HCT116 (cell line): ENCODE data around the gene ATXN1. TPM values are rescaled to one million over a fixed set of nuclear protein-coding genes. Genes with fewer than 3 reads are reported as not detected.

Source experiments
- ATAC-seq: fragments of 200-7000 bp; cut with Tn5 transposase; 2 replicates; pipeline ENCODE4 v1.9.1; 2020; ENCODE audit warnings: mild to moderate bottlenecking, moderate library complexity
- BruUV-seq: library from RNA; stranded (reverse); fragments of 400-500 nt; replicated peaks from 2 replicates; lab custom pipeline; 2021; lab: Mats Ljungman, UMichigan
- CTCF ChIA-PET: fragments of 300-600 bp; sonication (Branson Sonifier 250); formaldehyde crosslinking; loops from one replicate; lab custom pipeline; 2021; ENCODE audit warnings: antibody characterized with exemption; lab: Charles Lee
- POLR2A ChIA-PET: fragments of 300-600, 350-600 bp; sonication (Branson Sonifier 250); formaldehyde crosslinking; loops from one replicate; lab custom pipeline; 2021; ENCODE audit warnings: antibody characterized with exemption; lab: Charles Lee
- RAD21 ChIA-PET, 2 experiments: fragments of 300-600 bp; sonication (Branson Sonifier 250); formaldehyde crosslinking; loops; one replicate each; lab custom pipeline; 2023; ENCODE audit warnings: low total read pairs in 2 of 2; ENCODE audit not compliant: uncharacterized antibody in 2 of 2, unreplicated experiment in 2 of 2, low non-redundant PET in 1 of 2; lab: Charles Lee
- DNase-seq: peaks from one replicate; pipeline ENCODE4 v3.0.0-alpha.2; 2010; ENCODE audit warnings: low read depth, low spot score
- H2AFZ ChIP-seq: fragments of 200-600 bp; shearing (Covaris generic), sonication (generic); 2 replicates; pipeline ENCODE4 v1.6.1; 2017; ENCODE audit warnings: low read depth, mixed run types, mixed read lengths, antibody characterized with exemption, low read length; ENCODE audit not compliant: poor library complexity, severe bottlenecking
- H3K27ac ChIP-seq: 2 replicates; pipeline ENCODE4 v1.5.1; 2012; ENCODE audit warnings: low read depth, low read length
- H3K27me3 ChIP-seq: fragments of 200-600 bp; sonication (generic); 2 replicates; pipeline ENCODE4 v1.6.1; 2016; ENCODE audit warnings: mixed run types, low read length, mixed read lengths; ENCODE audit not compliant: insufficient read depth
- H3K36me3 ChIP-seq, 2 experiments: fragments of 200-500 bp in 1 of 2; fragments of 200-600 bp in 1 of 2; sonication (Bioruptor generic) in 1 of 2; sonication (generic) in 1 of 2; 2 replicates each; pipeline versions ENCODE4 v1.5.1 to v1.6.1; 2014 to 2016; ENCODE audit warnings: low read length in 2 of 2, inconsistent platforms in 1 of 2, mixed read lengths in 1 of 2, mixed run types in 1 of 2; ENCODE audit not compliant: insufficient read depth in 2 of 2, control insufficient read depth in 1 of 2
- H3K4me1 ChIP-seq, 2 experiments: fragments of 200-600 bp in 1 of 2; sonication (generic) in 1 of 2; 2 replicates each; pipeline versions ENCODE4 v1.5.1 to v1.6.1; 2012 to 2017; ENCODE audit warnings: low read length in 2 of 2, inconsistent platforms in 1 of 2, mild to moderate bottlenecking in 1 of 2, mixed read lengths in 1 of 2, mixed run types in 1 of 2, moderate library complexity in 1 of 2; ENCODE audit not compliant: insufficient read depth in 2 of 2, control insufficient read depth in 1 of 2
- H3K4me2 ChIP-seq: fragments of 200-600 bp; sonication (generic); 2 replicates; pipeline ENCODE4 v1.6.1; 2017; ENCODE audit warnings: mixed run types, low read length, mixed read lengths
- H3K4me3 ChIP-seq, 2 experiments: fragments of 200-600 bp in 1 of 2; sonication (generic) in 1 of 2; replicated peaks in 1 of 2; 2 replicates each; pipeline ENCODE4 v1.5.1; 2011 to 2016; ENCODE audit warnings: low read length in 2 of 2, control low read depth in 1 of 2, low read depth in 1 of 2, mild to moderate bottlenecking in 1 of 2, mixed read lengths in 1 of 2, mixed run types in 1 of 2
- H3K79me2 ChIP-seq: fragments of 200-600 bp; sonication (generic); 2 replicates; pipeline ENCODE4 v1.6.1; 2017; ENCODE audit warnings: mild to moderate bottlenecking, mixed run types, low read length, moderate library complexity, mixed read lengths; ENCODE audit not compliant: insufficient read depth
- H3K9ac ChIP-seq: fragments of 200-600 bp; sonication (generic); 2 replicates; pipeline ENCODE4 v1.6.1; 2016; ENCODE audit warnings: low read length, mixed read lengths
- H3K9me2 ChIP-seq: fragments of 200-600 bp; sonication (generic), shearing (Covaris generic); 2 replicates; pipeline ENCODE4 v1.6.1; 2017; ENCODE audit warnings: mixed run types, mild to moderate bottlenecking, moderate library complexity; ENCODE audit not compliant: insufficient read depth
- H3K9me3 ChIP-seq, 2 experiments: fragments of 200-500 bp in 1 of 2; fragments of 200-600 bp in 1 of 2; sonication (Bioruptor generic) in 1 of 2; sonication (generic) in 1 of 2; 2 replicates each; pipeline ENCODE4 v1.6.1; 2014 to 2017; ENCODE audit warnings: low read length in 2 of 2, mixed read lengths in 2 of 2, inconsistent platforms in 1 of 2, low read depth in 1 of 2, mild to moderate bottlenecking in 1 of 2, mixed run types in 1 of 2, moderate library complexity in 1 of 2; ENCODE audit not compliant: control insufficient read depth in 1 of 2, insufficient read depth in 1 of 2
- H4K20me1 ChIP-seq: fragments of 200-600 bp; sonication (generic), shearing (Covaris generic); 2 replicates; pipeline ENCODE4 v1.6.1; 2017; ENCODE audit warnings: mixed run types, mild to moderate bottlenecking, moderate library complexity; ENCODE audit not compliant: insufficient read depth
- EGR1 ChIP-seq: IDR thresholded peaks from 2 replicates; pipeline ENCODE4 v1.6.1; 2012; ENCODE audit warnings: low read depth
- ELF1 ChIP-seq: IDR thresholded peaks from 2 replicates; pipeline ENCODE4 v1.6.1; 2012; ENCODE audit warnings: low read depth, borderline replicate concordance
- EZH2 ChIP-seq: fragments of 200-600 bp; sonication (generic); IDR thresholded peaks from 2 replicates; pipeline ENCODE4 v1.6.1; 2017; ENCODE audit warnings: antibody characterized with exemption, mixed run types
- EZH2phosphoT487 ChIP-seq: fragments of 200-600 bp; IDR thresholded peaks from 2 replicates; pipeline ENCODE4 v1.6.1; 2018; ENCODE audit warnings: antibody characterized with exemption, borderline replicate concordance
- MAX ChIP-seq: IDR thresholded peaks from 2 replicates; pipeline ENCODE4 v1.6.1; 2012
- POLR2AphosphoS5 ChIP-seq: IDR thresholded peaks from 2 replicates; pipeline ENCODE4 v1.6.1; 2011; ENCODE audit warnings: mild to moderate bottlenecking, low read depth, low read length, moderate library complexity
- RAD21 ChIP-seq: IDR thresholded peaks from 2 replicates; pipeline ENCODE4 v1.6.1; 2012; ENCODE audit warnings: low read depth, mild to moderate bottlenecking
- REST ChIP-seq: IDR thresholded peaks from 2 replicates; pipeline ENCODE4 v1.6.1; 2012; ENCODE audit warnings: low read depth
- SP1 ChIP-seq: IDR thresholded peaks from 2 replicates; pipeline ENCODE4 v1.6.1; 2012; ENCODE audit warnings: low read depth
- YY1 ChIP-seq: IDR thresholded peaks from 2 replicates; pipeline ENCODE4 v1.6.1; 2011; ENCODE audit warnings: low read length, low read depth, moderate library complexity, mild to moderate bottlenecking; ENCODE audit not compliant: insufficient replicate concordance; ENCODE audit errors: extremely low read depth
- ZBTB33 ChIP-seq: IDR thresholded peaks from 2 replicates; pipeline ENCODE4 v1.6.1; 2011; ENCODE audit warnings: mild to moderate bottlenecking, low read length, moderate library complexity; ENCODE audit not compliant: insufficient replicate concordance; ENCODE audit errors: extremely low read depth
- ZNF274 ChIP-seq: fragments of 200-500 bp; sonication (Bioruptor generic); IDR thresholded peaks from 2 replicates; pipeline ENCODE4 v1.6.1; 2014; ENCODE audit warnings: mild to moderate bottlenecking, low read depth, low read length, inconsistent platforms
- intact Hi-C: fragments of 100-400 bp; cut with micrococcal nuclease; formaldehyde crosslinking; loops from 2 replicates; pipeline ENCODE4 v1.10.0; 2022
- total RNA-seq: library from RNA; stranded (reverse); gene quantifications from one replicate; pipeline ENCODE4 v1.2.1, GENCODE V29; 2021; ENCODE audit not compliant: unreplicated experiment

ATXN1 gene
- total RNA-seq, 1 experiment from 2014 or later: 21.0 TPM

- POLR2A ChIA-PET: no interaction called here
- Histone ChIP-seq H3K36me3 (no peaks in the 10 kb centered on the region), H3K9me2 (no peaks in the 10 kb centered on the region), H3K27ac (no peak overlapping the region), H3K9me3 (no peaks in the 10 kb centered on the region), H3K4me1 (peaks cover 10 to 27% of the 10 kb centered on the region in 2 experiments), H4K20me1 (no peaks in the 10 kb centered on the region; the same call in 1 of the 2 replicates), H3K4me3 (no peak overlapping the region), H3K79me2 (no peaks in the 10 kb centered on the region), H3K4me2 (no peak overlapping the region), H3K9ac (no peak overlapping the region), H3K27me3 (no peaks in the 10 kb centered on the region), H2AFZ (no peak overlapping the region)
- CTCF ChIA-PET: no interaction called here
- DNase-seq (no peak), ATAC-seq (no peak)
- RAD21 ChIA-PET: interaction anchor here in 1 of 2 experiments (0.7 kb wide), 1 partner anchor 227 kb away, joined by 3 read pairs; no protein-coding TSS in a partner anchor
- BruUV-seq: no TSS peak
- TF ChIP-seq RAD21 (no peak), YY1 (no peak), ZBTB33 (no peak)
- intact Hi-C loops: no loop called here
Observed at GRCh38 chr6:16544521-16544920, 216.7 kb downstream of the ATXN1 start.

- Histone ChIP-seq H3K9me2 (no peaks in the 10 kb centered on the region), H3K27me3 (no peaks in the 10 kb centered on the region), H3K36me3 (no peaks in the 10 kb centered on the region), H4K20me1 (no peaks in the 10 kb centered on the region; the same call in 1 of the 2 replicates), H3K4me1 (peaks cover 15 to 32% of the 10 kb centered on the region in 2 experiments), H3K9me3 (no peaks in the 10 kb centered on the region), H3K27ac (no peak overlapping the region), H3K4me3 (no peak overlapping the region), H3K4me2 (no peak overlapping the region), H3K79me2 (no peaks in the 10 kb centered on the region), H2AFZ (no peak overlapping the region), H3K9ac (no peak overlapping the region)
- intact Hi-C loops: no loop called here
- ChIA-PET RAD21 (no interaction called here), POLR2A (no interaction called here), CTCF (no interaction called here)
- BruUV-seq: no TSS peak
- no peak for ATAC-seq
- no peak for DNase-seq
- no peak for TF ChIP-seq ZNF274
- TF ChIP-seq EZH2: no peak
- no peak for TF ChIP-seq MAX
- TF ChIP-seq EZH2phosphoT487: no peak
- TF ChIP-seq ELF1: no peak
- TF ChIP-seq REST: no peak
- no peak for TF ChIP-seq RAD21
- TF ChIP-seq POLR2AphosphoS5: no peak
- TF ChIP-seq EGR1: no peak
- TF ChIP-seq SP1: no peak
Observed at GRCh38 chr6:16544006-16544405, 217.3 kb downstream of the ATXN1 start.
